Hematopoietic multipotent progenitor cell treated with erythropoietin and hydrocortisone succinate and interleukin-3 and kit ligand, for 8 days (in vitro differentiated cells): ENCODE data around the gene GABRA4.
A peak's percentile ranks its signal among the peaks of the same experiment; 100 is the strongest.

Source experiments
- DNase-seq: peaks from one replicate; pipeline ENCODE4 v3.0.0-alpha.2; 2015

The GABRA4 gene

GRCh38 chr4:46977245-46977644 is 16.1 kb downstream of the GABRA4 start:
- DNase-seq: no peak

- DNase-seq: no peak
Observed at GRCh38 chr4:46975812-46976553, 17.4 kb downstream of the GABRA4 start.

- DNase-seq: no peak
Observed at GRCh38 chr4:46974891-46975543, 18.4 kb downstream of the GABRA4 start.

GRCh38 chr4:46968847-46969246 is 24.5 kb downstream of the GABRA4 start:
- no peak for DNase-seq

GRCh38 chr4:46967631-46968030 is 25.8 kb downstream of the GABRA4 start:
- DNase-seq: no peak

- DNase-seq: no peak
Observed at GRCh38 chr4:46958742-46959488, 34.5 kb downstream of the GABRA4 start.

- no peak for DNase-seq
Observed at GRCh38 chr4:46956451-46956850, 36.9 kb downstream of the GABRA4 start.

- no peak for DNase-seq
Observed at GRCh38 chr4:46955601-46956000, 37.8 kb downstream of the GABRA4 start.

GRCh38 chr4:46954643-46955042 is 38.7 kb downstream of the GABRA4 start:
- DNase-seq: no peak

GRCh38 chr4:46953564-46953963 is 39.8 kb downstream of the GABRA4 start:
- no peak for DNase-seq

GRCh38 chr4:46952451-46952850 is 40.9 kb downstream of the GABRA4 start:
- no peak for DNase-seq

- DNase-seq: no peak
Observed at GRCh38 chr4:46950826-46951225, 42.6 kb downstream of the GABRA4 start.

GRCh38 chr4:46949822-46950221 is 43.6 kb downstream of the GABRA4 start:
- DNase-seq: no peak

- no peak for DNase-seq
Observed at GRCh38 chr4:46947541-46947940, 45.8 kb downstream of the GABRA4 start.

GRCh38 chr4:46946919-46947536 is 46.4 kb downstream of the GABRA4 start:
- no peak for DNase-seq

GRCh38 chr4:46945062-46945461 is 48.3 kb downstream of the GABRA4 start:
- DNase-seq: no peak

GRCh38 chr4:46944345-46944744 is 49.0 kb downstream of the GABRA4 start:
- no peak for DNase-seq

- DNase-seq: no peak
Observed at GRCh38 chr4:46937493-46937892, 55.9 kb downstream of the GABRA4 start.

- no peak for DNase-seq
Observed at GRCh38 chr4:46934726-46935125, 58.7 kb downstream of the GABRA4 start.

GRCh38 chr4:46933686-46934085 is 59.7 kb downstream of the GABRA4 start:
- no peak for DNase-seq

- DNase-seq: peak; percentile 36
Observed at GRCh38 chr4:46931981-46932380, 61.4 kb downstream of the GABRA4 start.

- DNase-seq: no peak
Observed at GRCh38 chr4:46930891-46931290, 62.5 kb downstream of the GABRA4 start.

GRCh38 chr4:46927201-46927600 is 66.2 kb downstream of the GABRA4 start:
- no peak for DNase-seq
